Measurements from ENCODE around the gene RAB8A. TPM values are rescaled to one million over a fixed set of nuclear protein-coding genes. Genes with fewer than 3 reads are reported as not detected.

RAB8A gene
- total and polyA plus RNA-seq, 4 donors, result 32.2 to 71.4 (median 60.3) TPM

- no peak for TF ChIP-seq CTCF (IDR thresholded peaks at IDR 0.05; ENCODE audit: control extremely low read depth, extremely low read depth)
- ATAC-seq (ENCODE audit: insufficient read depth, low FRiP score) (no peak), DNase-seq (no peak)
- H3K27ac ChIP-seq (ENCODE audit: low read depth in 1 of 2, low read length in 1 of 2), result peak overlapping the region in 1 of 2 donors; percentile 13
- peaks cover 0 to 19% (median 9%) of the 10 kb centered on the region in 5 donors for H3K4me1 ChIP-seq (ENCODE audit: control insufficient read depth in 5 of 5, insufficient read depth in 5 of 5, low read length in 5 of 5)
- no peaks in the 10 kb centered on the region for H3K9me3 ChIP-seq (ENCODE audit: control insufficient read depth in 4 of 4, insufficient read depth in 3 of 4, low read length in 3 of 4)
- H3K4me3 ChIP-seq, result no peak overlapping the region
- no peaks in the 10 kb centered on the region for H3K27me3 ChIP-seq (ENCODE audit: control insufficient read depth in 3 of 3, insufficient read depth in 3 of 3, low read length in 2 of 3)
- H3K9ac ChIP-seq (ENCODE audit: insufficient read depth in 1 of 2, low read length in 2 of 2), result no peak overlapping the region
- peaks cover 0 to 4% (median 0%) of the 10 kb centered on the region in 4 donors for H3K36me3 ChIP-seq (ENCODE audit: control insufficient read depth in 4 of 4, insufficient read depth in 4 of 4, low read length in 4 of 4)
- WGBS, 2 donors, result 90 to 93% methylated on average over 10 of the region's 10 CpGs
These were observed 37.0 kb upstream of the RAB8A start for GRCh38 chr19:16074488-16075365.

- Histone ChIP-seq H3K4me1 (ENCODE audit: control insufficient read depth in 5 of 5, insufficient read depth in 5 of 5, low read length in 5 of 5) (peaks cover 0 to 19% (median 7%) of the 10 kb centered on the region in 5 donors), H3K36me3 (ENCODE audit: control insufficient read depth in 4 of 4, insufficient read depth in 4 of 4, low read length in 4 of 4) (peaks cover 0 to 6% (median under 1%) of the 10 kb centered on the region in 4 donors), H3K4me3 (peak overlapping the region; percentile 97), H3K9me3 (ENCODE audit: control insufficient read depth in 4 of 4, insufficient read depth in 3 of 4, low read length in 3 of 4) (no peaks in the 10 kb centered on the region), H3K27ac (ENCODE audit: low read depth in 1 of 2, low read length in 1 of 2) (peak overlapping the region; percentile 87 to 99), H3K9ac (ENCODE audit: insufficient read depth in 1 of 2, low read length in 2 of 2) (peak overlapping the region; percentile 35 to 94), H3K27me3 (ENCODE audit: control insufficient read depth in 3 of 3, insufficient read depth in 3 of 3, low read length in 2 of 3) (no peaks in the 10 kb centered on the region)
- ATAC-seq (ENCODE audit: insufficient read depth, low FRiP score) (no peak), DNase-seq (no peak)
- 33% methylated on average over 21 of the region's 21 CpGs for WGBS, 2 donors
- no peak for TF ChIP-seq CTCF (IDR thresholded peaks at IDR 0.05; ENCODE audit: control extremely low read depth, extremely low read depth)
These were observed 36.1 kb upstream of the RAB8A start for GRCh38 chr19:16075430-16076153.

GRCh38 chr19:16076154-16076957 is 35.3 kb upstream of the RAB8A start, which contains the start of gene TPM4:
Gene TPM4 (plus strand): TSS chr19:16076495. CDS start chr19:16076566, 71 bp downstream.
- H3K9me3 ChIP-seq (ENCODE audit: control insufficient read depth in 4 of 4, insufficient read depth in 3 of 4, low read length in 3 of 4), result no peaks in the 10 kb centered on the region
- DNase-seq, result peak; percentile 97 to 98 (median 97)
- H3K27me3 ChIP-seq (ENCODE audit: control insufficient read depth in 3 of 3, insufficient read depth in 3 of 3, low read length in 2 of 3), result no peaks in the 10 kb centered on the region
- peak; percentile 79 for ATAC-seq (ENCODE audit: insufficient read depth, low FRiP score)
- 1% methylated on average over 83 to 100 of the region's 101 CpGs for WGBS, 2 donors
- H3K36me3 ChIP-seq (ENCODE audit: control insufficient read depth in 4 of 4, insufficient read depth in 4 of 4, low read length in 4 of 4), result peaks cover 0 to 10% (median 3%) of the 10 kb centered on the region in 4 donors
- H3K4me3 ChIP-seq, result peak within 1 kb of the TSS; percentile 97
- peaks cover 0 to 19% (median 6%) of the 10 kb centered on the region in 5 donors for H3K4me1 ChIP-seq (ENCODE audit: control insufficient read depth in 5 of 5, insufficient read depth in 5 of 5, low read length in 5 of 5)
- peak within 1 kb of the TSS; percentile 90 to 98 for H3K9ac ChIP-seq (ENCODE audit: insufficient read depth in 1 of 2, low read length in 2 of 2)
- no peak for TF ChIP-seq CTCF (IDR thresholded peaks at IDR 0.05; ENCODE audit: control extremely low read depth, extremely low read depth)
- H3K27ac ChIP-seq (ENCODE audit: low read depth in 1 of 2, low read length in 1 of 2), result peak within 1 kb of the TSS; percentile 87 to 99
